Ovary (tissue), 3 donors: ENCODE measurements around the gene P2RY13.

Experiments
- EP300 ChIP-seq: sonication (generic); formaldehyde crosslinking; IDR thresholded peaks from one replicate; pipeline ENCODE4 v1.6.1; 2017; ENCODE audit warnings: antibody characterized with exemption
- POLR2A ChIP-seq: fragments of 450-650 bp; IDR thresholded peaks from one replicate; pipeline ENCODE4 v1.6.1; 2017; ENCODE audit warnings: antibody characterized with exemption, mild to moderate bottlenecking, moderate library complexity
- TF ChIP-seq, protein P1 (sequence below), 3 donors: fragments of 450-650 bp in 2 of 3; fragments of 200-600 bp in 1 of 3; IDR thresholded peaks; one replicate each; pipeline versions ENCODE4 v1.5.1 to v1.8.0; 2016 to 2022; ENCODE audit warnings: antibody characterized with exemption in 3 of 3, mild to moderate bottlenecking in 1 of 3
- donor health status: DM: no; HTN: no; CAD: no.

DNA sequence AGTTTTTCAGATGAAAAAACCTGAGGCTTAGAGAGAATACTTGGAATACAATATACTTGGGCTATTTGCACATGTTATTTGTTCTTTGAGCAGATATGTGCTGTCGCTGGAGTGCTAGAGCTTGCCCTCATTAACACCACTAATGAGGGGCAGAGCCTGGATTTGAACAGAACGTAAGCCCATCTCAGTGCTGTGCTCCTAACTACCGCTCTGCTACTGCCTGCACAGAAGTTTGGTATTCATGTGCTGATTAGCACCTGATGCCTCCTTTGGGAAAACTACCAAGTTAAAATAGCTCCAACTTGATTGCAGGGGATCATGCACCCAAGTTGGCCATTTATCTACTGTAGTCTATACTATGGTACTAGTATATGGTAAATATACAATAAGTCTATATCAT is 16.4 kb downstream of the P2RY13 start:
- TF ChIP-seq POLR2A, result no peak
- TF ChIP-seq, protein P1, sequence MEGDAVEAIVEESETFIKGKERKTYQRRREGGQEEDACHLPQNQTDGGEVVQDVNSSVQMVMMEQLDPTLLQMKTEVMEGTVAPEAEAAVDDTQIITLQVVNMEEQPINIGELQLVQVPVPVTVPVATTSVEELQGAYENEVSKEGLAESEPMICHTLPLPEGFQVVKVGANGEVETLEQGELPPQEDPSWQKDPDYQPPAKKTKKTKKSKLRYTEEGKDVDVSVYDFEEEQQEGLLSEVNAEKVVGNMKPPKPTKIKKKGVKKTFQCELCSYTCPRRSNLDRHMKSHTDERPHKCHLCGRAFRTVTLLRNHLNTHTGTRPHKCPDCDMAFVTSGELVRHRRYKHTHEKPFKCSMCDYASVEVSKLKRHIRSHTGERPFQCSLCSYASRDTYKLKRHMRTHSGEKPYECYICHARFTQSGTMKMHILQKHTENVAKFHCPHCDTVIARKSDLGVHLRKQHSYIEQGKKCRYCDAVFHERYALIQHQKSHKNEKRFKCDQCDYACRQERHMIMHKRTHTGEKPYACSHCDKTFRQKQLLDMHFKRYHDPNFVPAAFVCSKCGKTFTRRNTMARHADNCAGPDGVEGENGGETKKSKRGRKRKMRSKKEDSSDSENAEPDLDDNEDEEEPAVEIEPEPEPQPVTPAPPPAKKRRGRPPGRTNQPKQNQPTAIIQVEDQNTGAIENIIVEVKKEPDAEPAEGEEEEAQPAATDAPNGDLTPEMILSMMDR (IDR thresholded peaks at IDR 0.05), result no peak
- no peak for TF ChIP-seq EP300
